HG03064 (cell line): ENCODE data around the gene RHBDL1.
"Not testable (repeated sequence)": the region's sequence is repeated elsewhere in the genome, so short reads cannot be mapped to it uniquely, and the experiment has no call there.

Source experiments
- ATAC-seq: cut with Tn5 transposase; IDR thresholded peaks from one replicate; pipeline ENCODE4 v1.9.1; 2021; ENCODE audit warnings: low read depth; ENCODE audit not compliant: unreplicated experiment

Gene RHBDL1

DNA sequence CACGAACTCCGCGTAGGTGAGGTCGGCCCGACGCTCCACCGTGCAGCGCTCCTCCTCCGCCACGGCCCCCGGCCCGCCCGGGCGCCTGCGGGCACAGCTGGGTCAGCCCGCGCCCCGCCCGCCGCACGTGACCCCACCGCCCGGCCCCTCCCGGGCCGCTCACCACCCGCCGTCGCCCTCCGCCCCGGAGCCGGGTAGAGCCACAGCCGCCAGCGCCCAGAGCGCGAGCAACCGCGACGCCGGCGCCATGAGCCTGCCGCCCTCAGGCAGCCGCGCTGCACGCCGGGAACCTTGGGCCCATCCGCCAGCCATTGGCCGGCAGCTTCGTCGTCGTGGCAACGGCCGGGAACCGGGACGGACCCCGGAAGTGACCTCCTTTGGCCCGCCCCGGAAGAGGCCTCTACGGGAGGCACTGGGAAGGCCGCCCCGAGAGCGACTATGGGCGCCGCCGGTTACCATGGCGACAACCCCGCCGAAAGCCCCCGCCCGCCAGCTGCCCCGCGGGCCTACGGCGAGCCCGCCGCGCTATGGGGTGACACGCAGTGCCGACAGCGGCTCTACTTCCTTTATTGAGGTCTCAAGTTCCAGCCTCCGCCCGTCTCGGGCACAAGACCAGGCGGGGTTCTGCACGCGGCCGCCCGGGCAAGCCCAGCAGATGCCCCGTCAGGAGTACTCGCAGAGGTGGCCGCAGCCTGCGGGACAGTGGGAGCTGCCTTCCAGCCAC lies 8.8 kb downstream of the RHBDL1 start, which contains the start of gene JMJD8:
JMJD8 (minus strand) TSS at position 264 of the 724 bp plus-strand sequence; CDS start at position 249, 15 bp downstream.
- ATAC-seq: peak; percentile 42

DNA sequence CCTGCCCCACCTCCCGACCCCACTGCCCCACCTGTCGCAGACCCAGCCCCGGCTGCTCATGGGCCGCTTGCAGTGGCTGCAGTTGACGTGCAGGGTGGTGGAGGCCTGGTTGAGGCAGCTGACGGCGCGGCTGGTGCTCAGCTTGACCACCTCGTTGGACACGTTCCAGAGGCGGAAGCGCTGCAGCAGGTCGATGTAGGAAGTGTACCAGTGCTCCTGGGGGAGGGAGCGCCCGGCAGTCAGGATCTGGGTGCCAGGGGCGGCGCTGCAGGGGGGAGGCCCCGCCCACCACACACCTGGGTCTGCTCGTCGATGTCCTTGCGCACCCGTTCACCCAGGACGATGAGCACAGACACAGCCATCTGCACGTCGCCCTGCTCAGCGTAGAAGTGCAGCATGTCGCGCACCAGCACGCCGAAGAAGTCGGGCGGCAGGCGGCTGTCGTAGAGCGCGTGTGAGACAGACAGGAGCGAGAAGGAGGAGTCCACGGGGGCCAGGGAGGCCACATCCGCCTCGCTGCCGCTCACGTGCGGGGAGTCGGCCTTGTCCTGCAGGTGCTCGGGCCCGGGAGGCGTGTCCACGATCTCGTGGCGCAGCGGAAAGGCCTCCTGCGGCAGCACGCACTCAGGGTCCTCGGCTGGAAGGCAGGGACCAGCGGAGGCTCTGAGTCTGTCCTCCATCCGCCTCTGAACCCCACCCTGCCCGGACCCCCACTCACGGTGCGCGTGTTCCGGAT lies 9.7 kb downstream of the RHBDL1 start:
- ATAC-seq: no peak

DNA sequence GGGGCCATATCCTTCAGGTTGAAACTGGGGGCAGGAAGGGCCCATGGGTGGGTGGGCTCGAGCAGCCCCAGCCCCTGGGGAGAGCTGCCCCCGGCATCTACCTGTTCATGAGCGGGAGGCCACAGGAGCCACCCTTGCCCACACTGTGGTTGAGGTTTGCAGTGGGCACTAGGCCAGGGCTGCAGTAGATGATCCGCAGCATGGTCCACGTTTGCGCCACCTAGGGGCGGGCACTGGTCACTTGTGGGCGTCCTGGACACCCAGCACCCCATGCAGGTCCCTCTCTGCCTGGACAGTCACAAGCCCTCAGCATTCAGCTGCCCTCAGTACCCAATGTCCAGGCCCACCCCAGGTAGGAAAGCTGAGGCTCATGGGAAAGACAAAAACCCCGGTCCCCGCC lies 10.5 kb downstream of the RHBDL1 start:
- no peak for ATAC-seq

DNA sequence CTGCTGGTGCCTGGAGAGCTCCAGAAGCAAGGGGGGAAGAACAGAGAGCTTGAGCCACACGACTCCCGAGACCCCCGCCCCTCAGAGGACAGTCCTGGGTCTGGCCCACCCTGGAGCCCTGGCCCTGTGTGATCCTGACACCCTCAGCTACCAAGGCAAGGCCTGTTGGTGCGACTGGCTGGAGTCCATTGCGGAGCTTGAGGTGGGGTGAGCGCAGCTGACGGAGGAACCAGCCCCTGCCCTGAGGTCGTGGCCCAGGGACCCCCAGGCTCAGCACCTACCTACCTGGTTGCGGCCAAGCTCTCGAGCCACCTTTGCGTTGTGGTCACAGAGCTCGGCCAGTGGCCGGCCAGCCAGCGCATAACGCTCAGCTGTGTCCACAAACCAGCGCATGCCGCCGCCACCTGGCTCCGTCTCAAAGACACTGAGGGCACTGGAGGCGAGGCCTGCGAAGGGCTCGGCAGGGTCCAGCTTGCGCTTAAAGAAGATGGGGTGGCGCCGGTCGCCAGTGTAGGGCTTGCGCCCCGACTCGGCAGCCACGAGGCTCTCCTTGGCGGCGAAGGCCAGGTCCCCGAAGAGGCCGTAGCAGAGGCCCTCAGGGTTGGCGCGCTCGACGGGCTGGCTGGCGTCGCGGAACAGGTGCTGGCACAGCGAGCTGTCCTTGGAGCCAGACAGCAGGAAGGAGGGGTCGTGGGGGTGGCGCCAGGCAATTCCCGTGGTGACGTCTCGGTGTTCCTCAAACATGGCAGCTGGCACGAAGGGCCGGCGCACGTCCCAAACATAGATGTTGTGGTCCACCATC lies 11.2 kb downstream of the RHBDL1 start:
- ATAC-seq: no peak

DNA sequence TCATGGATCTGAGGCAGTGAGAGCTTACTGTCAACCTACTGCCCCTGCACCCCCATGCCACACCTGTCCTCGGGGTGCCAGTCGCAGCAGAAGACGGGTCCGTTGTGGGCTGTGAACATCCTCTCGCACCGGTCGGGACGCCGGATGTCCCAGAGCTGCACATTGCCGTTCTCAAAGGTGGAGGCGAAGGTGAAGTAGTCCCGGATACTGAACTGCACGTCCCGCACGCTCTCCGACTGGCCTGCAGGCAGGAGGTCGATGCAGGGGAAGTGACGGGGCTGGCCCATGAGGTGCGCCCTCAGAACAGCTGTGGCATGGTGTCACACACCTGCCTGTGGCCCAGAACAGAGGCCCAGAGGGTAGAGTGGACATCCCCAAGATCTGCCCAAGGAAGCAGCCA lies 12.0 kb downstream of the RHBDL1 start:
- no peak for ATAC-seq

DNA sequence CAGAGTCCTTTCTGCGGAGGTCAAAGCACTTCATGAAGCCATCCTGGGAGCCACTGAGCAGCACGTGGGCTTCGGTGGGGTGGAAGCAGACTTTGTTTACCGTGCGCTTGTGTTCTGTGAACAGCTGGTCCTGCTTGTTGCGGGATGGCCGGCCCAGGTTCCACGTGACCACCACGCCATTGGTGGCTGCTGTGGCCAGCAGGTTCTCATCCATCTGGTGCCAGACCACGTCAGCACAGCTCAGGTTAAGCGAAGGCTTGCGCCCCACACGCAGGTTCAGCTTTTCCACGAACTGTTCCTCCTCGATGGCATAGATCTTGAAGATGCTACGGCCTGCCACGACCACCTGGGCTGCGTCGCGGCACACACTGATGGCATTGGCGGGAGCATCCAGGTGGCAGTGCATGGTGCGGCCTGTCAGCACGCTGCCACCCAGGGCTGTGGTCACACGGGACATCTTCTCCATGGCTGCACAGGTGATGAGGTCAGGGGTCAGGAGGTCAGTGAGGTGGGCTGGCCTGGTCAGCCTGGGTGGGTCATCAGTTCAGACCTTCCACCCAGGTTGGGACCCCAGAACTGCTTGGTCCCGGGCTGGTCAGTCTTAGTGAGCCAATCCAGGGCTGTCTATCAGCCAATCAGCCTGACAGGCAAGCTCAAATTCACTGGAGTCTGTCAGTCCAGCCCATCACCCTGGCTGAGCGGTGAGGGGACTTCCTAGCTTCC lies 13.9 kb downstream of the RHBDL1 start:
- ATAC-seq: no peak

DNA sequence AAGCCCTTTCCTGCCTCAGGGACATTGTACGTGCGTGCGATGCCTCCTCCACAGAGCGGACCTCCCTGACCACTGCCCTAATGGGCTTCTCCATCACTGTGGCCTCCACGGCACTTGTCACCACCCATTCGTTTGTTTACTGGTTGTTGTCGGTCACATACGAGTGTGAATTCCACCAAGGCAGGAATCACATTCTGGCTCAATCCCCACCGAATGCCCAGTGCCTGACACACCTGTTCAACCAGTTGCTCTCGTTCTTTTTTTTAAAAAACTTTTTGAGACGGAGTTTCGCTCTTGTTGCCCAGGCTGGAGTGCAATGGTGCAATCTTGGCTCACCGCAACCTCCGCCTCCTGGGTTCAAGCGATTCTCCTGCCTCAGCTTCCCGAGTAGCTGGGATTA lies 15.8 kb downstream of the RHBDL1 start:
- ATAC-seq: not testable (repeated sequence)

DNA sequence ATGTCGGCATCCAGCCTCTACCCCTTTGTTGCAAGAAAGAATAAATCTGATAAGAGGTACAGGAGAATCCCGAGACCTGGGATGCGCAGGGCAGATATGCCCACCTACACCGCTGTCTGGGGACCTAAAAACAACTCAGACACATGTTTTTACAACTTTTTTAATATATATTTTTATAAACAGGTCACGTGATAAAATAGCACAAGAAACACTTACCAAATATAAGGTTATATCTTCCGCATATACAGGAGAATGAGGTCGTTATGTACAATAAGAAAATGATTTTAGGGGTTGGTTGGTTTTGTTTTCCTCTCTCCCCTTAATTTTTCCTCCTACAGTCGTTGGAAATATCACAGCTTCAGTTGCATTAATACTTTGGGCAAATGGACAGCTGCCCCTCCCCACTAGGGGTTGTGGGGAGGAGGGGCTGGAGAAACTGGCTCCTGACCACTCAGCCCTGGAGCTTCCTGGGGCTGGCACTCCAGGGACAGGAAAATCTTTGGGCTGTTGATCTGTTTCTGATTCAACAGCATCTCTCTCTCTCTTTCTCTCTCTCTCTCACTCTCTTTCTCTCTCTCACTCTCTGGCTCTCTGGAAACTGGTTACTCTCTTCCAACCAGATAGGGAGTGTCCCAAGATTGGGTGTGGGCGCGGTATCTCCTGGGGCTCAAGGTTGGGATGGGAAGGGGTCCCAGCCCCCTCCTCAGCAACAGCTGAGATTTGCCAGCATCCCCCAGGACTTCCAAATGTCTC lies 17.1 kb downstream of the RHBDL1 start:
- no peak for ATAC-seq

DNA sequence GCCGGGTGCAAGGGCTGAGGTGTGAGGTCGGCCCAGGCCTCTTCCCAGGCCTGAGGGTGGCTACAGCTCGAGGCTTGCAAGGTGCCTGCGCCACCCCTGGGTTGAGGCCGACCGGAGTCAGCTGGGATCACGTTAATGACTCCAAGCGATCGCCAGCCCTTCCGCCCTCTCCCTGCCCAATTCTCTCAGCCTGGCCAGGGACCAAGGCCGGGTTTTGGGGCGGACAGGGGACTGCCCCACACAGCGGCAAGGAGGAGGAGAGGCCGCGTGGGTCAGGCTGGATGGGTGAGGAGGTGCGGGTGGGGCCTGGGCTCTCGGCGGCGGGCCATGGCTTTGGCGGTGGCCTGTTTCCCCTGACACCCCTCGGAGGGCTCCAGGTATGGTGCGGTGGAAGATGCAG lies 17.9 kb downstream of the RHBDL1 start:
- ATAC-seq: no peak

DNA sequence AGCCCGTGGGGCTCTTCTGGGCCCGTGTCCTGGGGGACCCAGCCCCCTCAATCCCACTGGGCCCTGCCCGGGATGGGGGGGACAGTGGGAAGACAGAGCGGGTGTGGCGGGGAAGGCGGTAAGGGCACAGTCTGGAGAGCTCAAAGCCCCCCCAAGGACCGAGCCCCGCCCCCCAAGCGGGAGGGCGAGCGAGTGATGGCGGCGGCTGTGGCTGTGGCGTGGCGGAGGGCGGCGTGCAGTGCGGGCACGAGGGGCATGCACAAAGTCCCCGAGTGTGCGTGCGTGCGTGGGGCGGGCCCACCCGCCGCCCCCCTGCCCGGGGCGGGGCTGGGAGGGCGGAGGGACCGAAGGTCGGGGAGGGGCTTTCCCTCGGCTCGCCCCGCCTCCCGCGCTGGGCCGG lies 18.3 kb downstream of the RHBDL1 start:
- no peak for ATAC-seq

DNA sequence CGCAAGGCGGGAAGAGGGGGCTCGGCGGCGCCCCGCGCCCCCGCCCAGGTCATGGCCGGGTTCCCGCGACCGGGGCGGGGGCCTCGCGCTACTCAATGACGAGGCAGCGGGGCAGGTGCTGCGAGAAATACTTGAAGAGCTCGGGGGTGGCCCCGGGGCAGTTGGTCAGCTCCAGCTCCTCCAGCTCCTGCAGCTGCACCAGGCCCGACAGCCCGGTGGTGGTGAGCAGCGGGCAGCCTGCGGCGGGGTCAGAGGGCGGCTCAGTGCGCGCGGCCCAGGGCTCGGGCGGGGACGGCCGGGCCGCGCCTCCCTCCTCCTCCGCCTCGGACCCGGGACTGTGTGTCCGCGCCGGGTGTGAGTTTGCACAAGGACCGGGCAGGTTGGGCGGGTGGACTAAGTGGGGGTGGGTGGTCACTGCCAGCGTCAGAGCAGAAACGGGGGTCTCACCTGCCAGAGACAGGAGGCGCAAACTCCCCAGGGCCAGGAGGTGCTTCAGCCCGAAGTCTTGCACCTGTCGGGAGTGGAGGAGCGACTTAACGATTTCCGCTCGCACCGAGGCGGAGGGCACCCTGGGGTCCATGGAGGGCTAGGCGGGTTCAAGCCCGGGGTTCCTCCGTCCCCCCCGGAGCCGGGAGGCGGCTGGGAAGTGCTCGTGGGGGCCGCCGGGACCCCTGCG lies 18.9 kb downstream of the RHBDL1 start:
- ATAC-seq: no peak

DNA sequence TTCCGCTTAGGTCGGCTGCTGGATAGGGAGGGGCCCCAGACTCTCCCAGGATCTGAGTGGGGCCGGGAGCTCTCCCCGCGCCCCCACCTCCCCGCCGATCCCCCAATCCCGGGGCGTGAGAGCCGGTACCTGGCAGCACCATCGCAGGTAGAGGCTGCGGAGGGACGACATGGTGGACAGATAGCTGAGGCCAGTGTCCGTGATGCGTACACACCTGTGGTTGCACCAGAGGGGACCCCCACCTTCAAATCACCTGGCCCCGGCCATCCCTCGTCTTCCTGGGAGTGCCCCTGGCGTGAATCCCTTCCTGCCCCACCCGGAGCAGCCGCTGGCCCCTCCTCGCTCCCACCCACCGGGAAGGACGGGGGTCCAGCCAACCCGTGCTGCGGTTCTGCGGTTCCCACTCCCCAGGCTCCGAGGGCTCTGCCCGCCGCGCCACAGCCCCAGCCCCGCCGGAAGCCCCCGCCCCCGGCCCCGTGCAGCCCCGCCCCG lies 19.4 kb downstream of the RHBDL1 start:
- no peak for ATAC-seq

DNA sequence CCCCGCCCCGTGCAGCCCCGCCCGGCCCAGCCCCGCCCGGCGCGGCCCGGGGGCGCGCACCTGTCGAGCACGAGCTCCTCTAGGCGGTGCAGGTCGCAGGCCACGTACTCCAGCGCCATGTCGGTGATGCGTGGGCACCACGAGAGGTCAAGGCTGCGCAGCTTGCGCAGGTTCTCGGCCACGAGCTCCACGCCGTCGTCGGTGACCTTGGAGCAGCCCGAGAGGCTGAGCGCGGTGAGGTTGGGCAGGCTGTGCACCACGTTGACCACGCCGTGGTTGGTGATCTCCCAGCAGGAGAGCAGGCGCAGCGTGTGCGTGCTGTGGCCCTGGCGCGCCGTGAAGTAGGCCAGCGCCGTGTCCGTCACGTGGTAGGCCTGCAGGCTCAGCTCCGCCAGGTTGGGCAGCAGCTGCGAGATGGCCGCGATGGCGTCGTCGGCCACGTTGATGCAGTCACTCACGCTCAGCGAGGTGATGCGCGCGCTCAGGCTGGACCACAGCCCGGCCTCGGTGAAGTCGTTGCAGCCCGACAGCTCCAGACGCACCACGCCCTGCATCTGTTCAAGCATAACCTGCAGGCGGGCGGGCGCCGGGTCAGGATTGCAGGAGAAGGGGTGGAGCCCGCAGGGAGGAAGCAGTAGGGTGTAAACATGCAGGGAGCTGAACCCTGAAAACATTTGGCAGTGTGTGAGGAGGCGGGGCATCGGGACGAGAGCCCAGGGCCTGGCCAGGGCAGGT lies 20.1 kb downstream of the RHBDL1 start:
- ATAC-seq: no peak

DNA sequence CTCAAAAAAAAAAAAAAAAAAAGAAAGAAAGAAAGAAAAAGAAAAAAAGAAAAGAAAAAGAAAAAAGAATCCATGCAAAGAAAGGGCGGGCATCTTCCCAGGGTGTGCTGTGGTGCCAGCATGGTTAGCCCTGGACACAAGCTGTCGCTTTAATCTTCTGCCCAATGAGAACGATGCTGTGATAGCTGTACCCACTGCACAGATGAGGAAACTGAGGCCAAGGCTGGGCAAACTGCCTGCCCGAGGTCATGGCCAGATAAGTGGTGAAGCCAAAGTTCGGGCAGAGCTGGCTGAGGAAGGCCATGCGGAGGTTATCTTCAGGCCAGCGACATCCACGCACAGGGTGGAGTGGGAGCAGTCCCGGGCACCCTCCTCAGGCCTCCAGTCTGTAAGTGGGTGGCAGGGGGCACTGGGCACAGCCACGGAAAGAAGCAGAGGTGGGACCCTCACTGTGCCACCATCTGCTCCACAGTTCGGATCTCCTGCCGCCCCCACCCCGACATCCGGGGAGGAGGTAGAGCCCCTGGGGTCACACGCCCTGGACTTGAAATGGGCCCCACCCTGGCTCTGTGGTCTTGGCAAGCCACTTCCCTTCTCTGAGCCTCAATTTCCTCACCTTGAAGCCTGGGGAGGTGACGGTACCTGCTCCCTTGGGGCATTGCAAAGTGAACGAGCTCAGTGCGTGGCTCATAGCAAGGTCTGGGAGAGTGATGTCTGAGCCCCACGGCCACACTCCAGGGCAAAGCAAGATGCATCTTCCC lies 23.6 kb downstream of the RHBDL1 start:
- no peak for ATAC-seq

DNA sequence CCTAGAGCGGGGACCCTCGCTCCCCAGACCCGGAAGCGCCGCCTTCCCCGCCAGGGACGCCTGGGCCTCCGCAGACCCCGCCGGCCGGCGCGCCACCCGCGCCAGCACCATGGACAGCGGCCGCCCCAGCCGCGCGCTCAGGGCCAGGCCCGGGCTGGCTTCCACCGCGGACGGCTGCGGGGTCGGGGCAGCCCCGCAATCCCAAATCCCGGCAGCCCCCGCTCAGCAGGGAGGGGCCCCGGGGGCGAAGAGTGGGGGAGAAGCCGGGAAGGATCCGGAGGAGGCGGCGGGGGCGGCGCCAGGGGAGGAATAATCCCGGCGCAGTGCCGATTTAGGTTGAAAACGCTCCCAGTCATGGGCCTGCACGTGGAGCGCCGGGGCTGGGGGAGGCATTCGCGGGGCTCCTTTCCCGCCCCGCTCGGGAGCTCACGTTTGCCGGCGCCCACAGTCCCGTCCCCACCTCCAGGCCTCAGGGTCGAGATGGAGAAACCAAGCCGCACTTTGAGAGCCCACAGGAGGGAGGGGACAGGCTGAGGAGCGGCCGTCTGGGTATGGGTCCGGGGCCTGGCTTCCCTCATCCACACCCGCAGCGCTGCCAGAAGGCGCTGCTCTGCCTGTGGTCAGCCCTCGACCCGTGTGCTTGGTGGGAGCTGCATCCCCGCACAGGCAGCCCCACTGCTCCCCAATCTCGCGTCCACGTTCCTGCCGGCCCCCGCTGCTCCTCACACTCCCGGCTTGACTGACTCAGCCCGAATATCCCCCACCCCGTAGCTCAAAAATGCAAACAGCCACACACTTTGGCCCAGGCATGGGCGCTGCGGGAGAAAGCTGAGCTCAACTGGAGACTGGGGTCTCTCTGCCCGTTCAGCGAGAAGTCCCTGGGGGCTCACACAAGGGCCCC lies 25.5 kb downstream of the RHBDL1 start:
- no peak for ATAC-seq

DNA sequence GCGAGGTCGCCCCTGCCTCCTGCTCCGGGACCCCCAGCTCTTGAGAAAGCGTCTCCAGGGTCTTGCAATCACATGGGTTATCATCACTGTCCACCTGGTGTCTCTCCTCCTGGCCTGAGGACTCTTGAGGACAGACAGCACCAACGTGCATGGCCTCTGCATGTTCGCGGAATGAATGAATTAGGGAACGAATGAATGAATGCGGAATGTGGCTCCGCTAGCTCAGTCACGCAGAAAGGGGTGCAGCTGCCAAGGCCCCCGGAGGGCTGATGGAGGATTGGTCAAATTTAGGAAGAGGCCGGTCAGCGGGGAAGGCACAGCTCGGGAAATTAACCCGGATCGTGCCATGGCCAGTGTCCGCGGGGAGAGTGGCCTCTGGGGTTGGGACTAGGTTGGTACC lies 26.9 kb downstream of the RHBDL1 start:
- no peak for ATAC-seq

DNA sequence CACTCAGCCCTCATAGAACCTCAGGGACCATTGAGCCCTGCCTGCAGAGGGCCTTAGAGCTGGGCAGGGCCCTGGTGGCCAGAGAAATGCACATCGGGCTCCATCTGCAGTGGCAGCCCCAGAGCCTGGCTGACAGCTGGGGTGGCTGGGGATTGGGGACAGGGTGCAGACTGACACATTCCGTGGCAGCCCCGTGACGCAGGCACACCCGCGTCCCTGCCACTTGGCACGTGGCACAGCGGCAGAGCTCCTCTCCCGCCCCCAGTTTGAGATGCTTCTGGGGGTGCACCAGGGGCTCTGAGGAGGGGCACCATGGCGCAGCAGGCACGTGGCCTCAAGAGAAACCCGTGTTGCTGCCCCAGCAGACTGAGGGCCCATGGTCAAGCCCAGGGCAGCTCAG lies 27.9 kb downstream of the RHBDL1 start:
- ATAC-seq: no peak
